Measurements from ENCODE around the gene PYROXD2. TPM values are rescaled to one million over a fixed set of nuclear protein-coding genes. Genes with fewer than 3 reads are reported as not detected.

The PYROXD2 gene
- total RNA-seq, 2 experiments from 2014 or later: 8.5 to 9.8 TPM

- peaks cover 41% of the 10 kb centered on the region for H3K4me1 ChIP-seq (ENCODE audit: insufficient read depth, low read length)
- H3K4me3 ChIP-seq (ENCODE audit: low read length): peak within 1 kb of the TSS; percentile 71
- intact Hi-C loops (cut with DNase I, micrococcal nuclease): loop anchor here in 1 of 2 experiments (2.0 to 10.0 kb wide), 5 partner anchors 312 to 1738 kb away; partner anchors contain the start of genes COX15, CUTC, ERLIN1 and GOT1
- ATAC-seq (ENCODE audit: poor library complexity) (peak; percentile 91), DNase-seq (peak; percentile 58 to 88 (median 75))
- peaks cover 33% of the 10 kb centered on the region for H3K36me3 ChIP-seq (ENCODE audit: insufficient read depth, low read length)
- TF ChIP-seq, protein P1, sequence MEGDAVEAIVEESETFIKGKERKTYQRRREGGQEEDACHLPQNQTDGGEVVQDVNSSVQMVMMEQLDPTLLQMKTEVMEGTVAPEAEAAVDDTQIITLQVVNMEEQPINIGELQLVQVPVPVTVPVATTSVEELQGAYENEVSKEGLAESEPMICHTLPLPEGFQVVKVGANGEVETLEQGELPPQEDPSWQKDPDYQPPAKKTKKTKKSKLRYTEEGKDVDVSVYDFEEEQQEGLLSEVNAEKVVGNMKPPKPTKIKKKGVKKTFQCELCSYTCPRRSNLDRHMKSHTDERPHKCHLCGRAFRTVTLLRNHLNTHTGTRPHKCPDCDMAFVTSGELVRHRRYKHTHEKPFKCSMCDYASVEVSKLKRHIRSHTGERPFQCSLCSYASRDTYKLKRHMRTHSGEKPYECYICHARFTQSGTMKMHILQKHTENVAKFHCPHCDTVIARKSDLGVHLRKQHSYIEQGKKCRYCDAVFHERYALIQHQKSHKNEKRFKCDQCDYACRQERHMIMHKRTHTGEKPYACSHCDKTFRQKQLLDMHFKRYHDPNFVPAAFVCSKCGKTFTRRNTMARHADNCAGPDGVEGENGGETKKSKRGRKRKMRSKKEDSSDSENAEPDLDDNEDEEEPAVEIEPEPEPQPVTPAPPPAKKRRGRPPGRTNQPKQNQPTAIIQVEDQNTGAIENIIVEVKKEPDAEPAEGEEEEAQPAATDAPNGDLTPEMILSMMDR (IDR thresholded peaks at IDR 0.05): no peak
- Mint-ChIP-seq H3K36me3 (ENCODE audit: low read depth) (peaks cover 50% of the 10 kb centered on the region), H3K27ac (peak within 1 kb of the TSS; percentile 93), H3K9me3 (no peaks in the 10 kb centered on the region), H3K4me1 (ENCODE audit: low read depth) (peaks cover 40% of the 10 kb centered on the region), H3K27me3 (peaks cover 1% of the 10 kb centered on the region), H3K4me3 (peak within 1 kb of the TSS; percentile 94)
- ChIA-PET CTCF (interaction anchor here (0.7 kb wide), 1 partner anchor 21 kb away, joined by 3 read pairs; no protein-coding TSS in a partner anchor), POLR2A (interaction anchor here (1.3 to 2.1 kb wide), 4 partner anchors 20 to 1173 kb away, joined by 5 to 8 read pairs (median 6); partner anchors contain the start of genes R3HCC1L and SLC25A28)
- H3K27ac ChIP-seq (ENCODE audit: low read depth in 1 of 2, low read length in 2 of 2): peak within 1 kb of the TSS; percentile 66 to 77
- no peaks in the 10 kb centered on the region for H3K27me3 ChIP-seq (ENCODE audit: control insufficient read depth in 1 of 2, insufficient read depth in 2 of 2, low read length in 2 of 2)
- H3K9me3 ChIP-seq (ENCODE audit: control insufficient read depth in 1 of 2, insufficient read depth in 1 of 2, low read length in 2 of 2): no peaks in the 10 kb centered on the region
These were observed 31.8 kb upstream of the PYROXD2 start, which contains the start of gene HPS1 for GRCh38 chr10:98446661-98447221. Gene HPS1 (minus strand): TSS chr10:98446935. CDS start chr10:98443240, 3,695 bp downstream.

GRCh38 chr10:98446151-98446660, 31.2 kb upstream of the PYROXD2 start:
- peaks cover 45% of the 10 kb centered on the region for H3K4me1 Mint-ChIP-seq (ENCODE audit: low read depth)
- peak in 12 of 14 experiments; percentile 11 to 53 (median 29) for DNase-seq
- peak overlapping the region; percentile 66 to 77 for H3K27ac ChIP-seq (ENCODE audit: low read depth in 1 of 2, low read length in 2 of 2)
- H3K27ac Mint-ChIP-seq: peak overlapping the region; percentile 93
- H3K36me3 ChIP-seq (ENCODE audit: insufficient read depth, low read length): peaks cover 35% of the 10 kb centered on the region
- ChIA-PET CTCF (interaction anchor here (0.7 kb wide), 1 partner anchor 21 kb away, joined by 3 read pairs; no protein-coding TSS in a partner anchor), POLR2A (interaction anchor here (0.7 to 2.1 kb wide), 5 partner anchors 21 to 1174 kb away, joined by 3 to 8 read pairs (median 5); partner anchors contain the start of genes R3HCC1L and SLC25A28)
- no peaks in the 10 kb centered on the region for H3K9me3 ChIP-seq (ENCODE audit: control insufficient read depth in 1 of 2, insufficient read depth in 1 of 2, low read length in 2 of 2)
- H3K27me3 ChIP-seq (ENCODE audit: control insufficient read depth in 1 of 2, insufficient read depth in 2 of 2, low read length in 2 of 2): no peaks in the 10 kb centered on the region
- peak overlapping the region; percentile 71 for H3K4me3 ChIP-seq (ENCODE audit: low read length)
- no peaks in the 10 kb centered on the region for H3K27me3 Mint-ChIP-seq
- intact Hi-C loops (cut with DNase I, micrococcal nuclease): loop anchor here in 1 of 2 experiments (2.0 to 10.0 kb wide), 5 partner anchors 311 to 1739 kb away; partner anchors contain the start of genes COX15, CUTC, ERLIN1 and GOT1
- H3K4me1 ChIP-seq (ENCODE audit: insufficient read depth, low read length): peaks cover 41% of the 10 kb centered on the region
- H3K9me3 Mint-ChIP-seq: no peaks in the 10 kb centered on the region
- peak overlapping the region; percentile 94 for H3K4me3 Mint-ChIP-seq
- ATAC-seq (ENCODE audit: poor library complexity): peak; percentile 61
- peaks cover 55% of the 10 kb centered on the region for H3K36me3 Mint-ChIP-seq (ENCODE audit: low read depth)
- TF ChIP-seq, protein P1 (IDR thresholded peaks at IDR 0.05): no peak

DNA sequence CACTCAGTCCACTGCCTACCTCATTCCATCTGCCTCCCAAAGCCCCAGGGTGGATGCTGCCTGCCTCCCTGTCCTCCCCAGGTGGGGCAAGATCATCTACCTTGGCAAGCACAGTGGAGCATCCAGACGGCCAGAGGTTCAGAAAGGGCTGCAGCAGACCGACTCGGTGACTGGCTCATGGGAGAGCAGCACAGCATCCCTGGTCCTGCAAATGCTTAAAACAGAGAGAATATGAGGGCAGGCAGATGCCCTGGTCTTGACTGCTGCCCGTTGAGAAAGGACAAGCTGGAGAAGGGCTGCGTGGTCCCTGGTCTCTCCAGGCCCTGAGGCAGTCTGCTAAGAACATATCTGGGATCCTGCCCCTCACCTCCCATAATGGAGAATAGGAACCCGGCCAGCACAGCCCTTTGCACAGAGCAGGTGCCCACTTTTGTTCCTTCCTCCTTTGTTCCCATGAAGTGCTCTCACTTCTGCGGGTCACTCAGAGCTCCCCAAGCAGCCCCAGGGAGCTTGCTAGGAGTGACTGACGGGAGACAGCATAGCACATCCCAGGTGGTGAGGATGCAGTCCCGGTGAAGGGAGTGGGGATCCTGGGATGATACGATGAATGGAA, 30.3 kb upstream of the PYROXD2 start:
- Histone ChIP-seq H3K4me1 (ENCODE audit: insufficient read depth, low read length) (peaks cover 41% of the 10 kb centered on the region), H3K27ac (ENCODE audit: low read depth in 1 of 2, low read length in 2 of 2) (peak overlapping the region; percentile 66 to 77), H3K36me3 (ENCODE audit: insufficient read depth, low read length) (peaks cover 40% of the 10 kb centered on the region), H3K9me3 (ENCODE audit: control insufficient read depth in 1 of 2, insufficient read depth in 1 of 2, low read length in 2 of 2) (no peaks in the 10 kb centered on the region), H3K4me3 (ENCODE audit: low read length) (peak overlapping the region; percentile 71), H3K27me3 (ENCODE audit: control insufficient read depth in 1 of 2, insufficient read depth in 2 of 2, low read length in 2 of 2) (no peaks in the 10 kb centered on the region)
- POLR2A ChIA-PET: interaction anchor here (1.3 to 2.1 kb wide), 3 partner anchors 22 to 311 kb away, joined by 5 to 8 read pairs (median 5); partner anchors contain the start of gene R3HCC1L
- CTCF ChIA-PET: no interaction called here
- Mint-ChIP-seq H3K36me3 (ENCODE audit: low read depth) (peaks cover 64% of the 10 kb centered on the region), H3K4me1 (ENCODE audit: low read depth) (peaks cover 52% of the 10 kb centered on the region), H3K9me3 (no peaks in the 10 kb centered on the region), H3K4me3 (peak overlapping the region; percentile 94), H3K27ac (peak overlapping the region; percentile 93), H3K27me3 (no peaks in the 10 kb centered on the region)
- TF ChIP-seq, protein P1 (IDR thresholded peaks at IDR 0.05): no peak
- no peak for DNase-seq
- no peak for ATAC-seq (ENCODE audit: poor library complexity)
- intact Hi-C loops (cut with DNase I, micrococcal nuclease): loop anchor here in 1 of 2 experiments (5.0 to 10.0 kb wide), 4 partner anchors 591 to 1739 kb away; partner anchors contain the start of genes COX15, CUTC, ERLIN1 and GOT1
